Measurements from ENCODE around the gene CYP1B1. TPM values are rescaled to one million over a fixed set of nuclear protein-coding genes. Genes with fewer than 3 reads are reported as not detected.

The CYP1B1 gene
- total RNA-seq, 2 experiments from 2014 or later, result 4.2 to 16.0 TPM

GRCh38 chr2:38076710-38077430 lies 919 bp upstream of the CYP1B1 start:
- CTCF ChIA-PET, result interaction anchor here (0.7 to 2.1 kb wide), 12 partner anchors 10 to 198 kb away, joined by 3 to 9 read pairs (median 4); partner anchors contain the start of gene RMDN2
- peaks cover 5% of the 10 kb centered on the region for H3K36me3 Mint-ChIP-seq
- peaks cover 25% of the 10 kb centered on the region for H3K4me1 Mint-ChIP-seq
- DNase-seq (peak; percentile 80), ATAC-seq (peak; percentile 74)
- peak overlapping the region; percentile 76 for H3K27ac Mint-ChIP-seq
- H3K9me3 Mint-ChIP-seq (ENCODE audit: low read depth), result no peaks in the 10 kb centered on the region
- peaks cover 62% of the 10 kb centered on the region for H3K27me3 Mint-ChIP-seq
- H3K4me3 Mint-ChIP-seq, result peak overlapping the region; percentile 72

- Mint-ChIP-seq H3K4me3 (peak overlapping the region; percentile 72), H3K27ac (peak overlapping the region; percentile 76), H3K27me3 (peaks cover 67% of the 10 kb centered on the region), H3K36me3 (peaks cover 5% of the 10 kb centered on the region), H3K4me1 (peaks cover 25% of the 10 kb centered on the region), H3K9me3 (ENCODE audit: low read depth) (no peaks in the 10 kb centered on the region)
- CTCF ChIA-PET, result interaction anchor here (0.7 to 2.1 kb wide), 12 partner anchors 10 to 198 kb away, joined by 3 to 9 read pairs (median 4); partner anchors contain the start of gene RMDN2
- DNase-seq, result peak; percentile 73
- peak; percentile 71 for ATAC-seq
Observed at GRCh38 chr2:38076152-38076709, 280 bp upstream of the CYP1B1 start.

- H3K27me3 Mint-ChIP-seq, result peaks cover 70% of the 10 kb centered on the region
- DNase-seq, result no peak
- peaks cover 5% of the 10 kb centered on the region for H3K36me3 Mint-ChIP-seq
- peaks cover 25% of the 10 kb centered on the region for H3K4me1 Mint-ChIP-seq
- ATAC-seq, result no peak
- peak overlapping the region; percentile 58 for H3K4me3 Mint-ChIP-seq
- H3K27ac Mint-ChIP-seq, result no peak overlapping the region
- CTCF ChIA-PET, result no interaction called here
- H3K9me3 Mint-ChIP-seq (ENCODE audit: low read depth), result no peaks in the 10 kb centered on the region
Observed at GRCh38 chr2:38074764-38075506, 1.0 kb downstream of the CYP1B1 start.

- H3K27me3 Mint-ChIP-seq, result peaks cover 67% of the 10 kb centered on the region
- ATAC-seq (no peak), DNase-seq (no peak)
- H3K4me1 Mint-ChIP-seq, result peaks cover 25% of the 10 kb centered on the region
- CTCF ChIA-PET, result no interaction called here
- H3K27ac Mint-ChIP-seq, result peak overlapping the region; percentile 41
- H3K4me3 Mint-ChIP-seq, result peak overlapping the region; percentile 58
- H3K36me3 Mint-ChIP-seq, result peaks cover 5% of the 10 kb centered on the region
- no peaks in the 10 kb centered on the region for H3K9me3 Mint-ChIP-seq (ENCODE audit: low read depth)
Observed at GRCh38 chr2:38074058-38074763, 1.7 kb downstream of the CYP1B1 start.

GRCh38 chr2:38073211-38074057 lies 2.5 kb downstream of the CYP1B1 start:
- DNase-seq, result no peak
- peaks cover 61% of the 10 kb centered on the region for H3K27me3 Mint-ChIP-seq
- peaks cover 5% of the 10 kb centered on the region for H3K36me3 Mint-ChIP-seq
- ATAC-seq, result no peak
- peak overlapping the region; percentile 41 for H3K27ac Mint-ChIP-seq
- peak overlapping the region; percentile 58 for H3K4me3 Mint-ChIP-seq
- CTCF ChIA-PET, result no interaction called here
- peaks cover 25% of the 10 kb centered on the region for H3K4me1 Mint-ChIP-seq
- H3K9me3 Mint-ChIP-seq (ENCODE audit: low read depth), result no peaks in the 10 kb centered on the region

DNA sequence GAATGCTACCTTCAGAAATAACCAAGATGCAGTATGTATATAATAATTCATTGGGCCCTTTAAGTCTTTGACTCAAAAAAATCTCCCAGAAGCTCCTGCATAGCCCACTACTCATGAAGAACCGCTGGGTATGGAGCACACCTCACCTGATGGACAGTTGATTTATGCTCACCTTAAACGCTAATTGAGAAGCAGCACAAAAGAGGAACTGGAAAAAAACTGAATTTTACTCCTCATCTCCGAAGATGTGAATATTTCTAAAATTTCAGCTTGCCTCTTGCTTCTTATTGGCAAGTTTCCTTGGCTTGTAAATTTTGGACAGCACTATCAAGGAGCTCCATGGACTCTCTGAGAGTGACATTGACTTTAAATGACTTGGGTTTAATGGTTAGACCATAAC lies 5.5 kb downstream of the CYP1B1 start:
- peaks cover 4% of the 10 kb centered on the region for H3K36me3 Mint-ChIP-seq
- CTCF ChIA-PET, result no interaction called here
- H3K4me3 Mint-ChIP-seq, result no peak overlapping the region
- no peak for ATAC-seq
- H3K9me3 Mint-ChIP-seq (ENCODE audit: low read depth), result no peaks in the 10 kb centered on the region
- no peak overlapping the region for H3K27ac Mint-ChIP-seq
- DNase-seq, result no peak
- peaks cover 12% of the 10 kb centered on the region for H3K4me1 Mint-ChIP-seq
- H3K27me3 Mint-ChIP-seq, result peaks cover 54% of the 10 kb centered on the region

GRCh38 chr2:38068234-38068633 lies 7.7 kb downstream of the CYP1B1 start:
- CTCF ChIA-PET, result no interaction called here
- Mint-ChIP-seq H3K4me1 (no peaks in the 10 kb centered on the region), H3K9me3 (ENCODE audit: low read depth) (no peaks in the 10 kb centered on the region), H3K4me3 (no peak overlapping the region), H3K27me3 (peaks cover 40% of the 10 kb centered on the region), H3K36me3 (no peaks in the 10 kb centered on the region), H3K27ac (no peak overlapping the region)
- no peak for DNase-seq
- ATAC-seq, result no peak

- CTCF ChIA-PET, result no interaction called here
- no peaks in the 10 kb centered on the region for H3K9me3 Mint-ChIP-seq (ENCODE audit: low read depth)
- H3K4me1 Mint-ChIP-seq, result no peaks in the 10 kb centered on the region
- ATAC-seq (no peak), DNase-seq (no peak)
- H3K27me3 Mint-ChIP-seq, result peaks cover 28% of the 10 kb centered on the region
- no peak overlapping the region for H3K27ac Mint-ChIP-seq
- no peaks in the 10 kb centered on the region for H3K36me3 Mint-ChIP-seq
- H3K4me3 Mint-ChIP-seq, result no peak overlapping the region
Observed at GRCh38 chr2:38066421-38067115, 9.4 kb downstream of the CYP1B1 start.

DNA sequence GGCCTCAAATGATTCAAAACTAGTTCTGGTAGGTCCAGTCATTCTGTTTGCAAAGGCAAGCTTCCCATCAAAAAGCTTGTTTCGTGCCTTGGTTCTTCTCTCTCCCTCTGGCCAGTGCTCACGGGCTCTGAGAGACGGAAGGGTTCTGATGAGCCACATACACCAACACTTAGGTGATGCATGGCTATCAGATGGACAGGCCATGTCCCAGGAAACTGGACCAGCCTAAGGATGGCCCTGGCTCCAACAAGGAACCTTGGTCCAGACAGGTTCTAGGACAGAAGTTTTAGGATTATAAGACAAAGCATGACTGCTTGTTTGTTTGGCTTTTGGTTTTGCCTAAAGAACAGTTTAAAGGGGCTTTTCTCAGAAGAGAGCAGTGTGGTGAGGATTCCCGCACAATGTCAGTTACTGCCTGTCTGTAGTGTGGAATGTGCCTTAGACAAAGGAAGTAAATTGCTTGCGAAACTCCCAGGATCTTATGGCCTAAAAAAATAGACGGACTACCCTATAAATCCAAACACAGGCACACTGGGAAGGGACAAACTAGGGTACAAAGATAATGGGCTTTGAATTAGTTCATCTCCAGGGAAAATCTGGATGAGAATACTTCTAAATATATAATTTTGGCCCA lies 10.3 kb downstream of the CYP1B1 start:
- Mint-ChIP-seq H3K27ac (no peak overlapping the region), H3K9me3 (ENCODE audit: low read depth) (no peaks in the 10 kb centered on the region), H3K27me3 (peaks cover 22% of the 10 kb centered on the region), H3K4me1 (no peaks in the 10 kb centered on the region), H3K36me3 (no peaks in the 10 kb centered on the region), H3K4me3 (no peak overlapping the region)
- no peak for DNase-seq
- ATAC-seq, result no peak
- CTCF ChIA-PET, result no interaction called here

- Mint-ChIP-seq H3K36me3 (no peaks in the 10 kb centered on the region), H3K9me3 (ENCODE audit: low read depth) (no peaks in the 10 kb centered on the region), H3K4me1 (no peaks in the 10 kb centered on the region), H3K27me3 (peaks cover 17% of the 10 kb centered on the region), H3K27ac (no peak overlapping the region), H3K4me3 (no peak overlapping the region)
- ATAC-seq, result no peak
- CTCF ChIA-PET, result no interaction called here
- DNase-seq, result no peak
Observed at GRCh38 chr2:38064801-38065501, 11.0 kb downstream of the CYP1B1 start.

- H3K36me3 Mint-ChIP-seq, result no peaks in the 10 kb centered on the region
- H3K9me3 Mint-ChIP-seq (ENCODE audit: low read depth), result no peaks in the 10 kb centered on the region
- CTCF ChIA-PET, result no interaction called here
- no peaks in the 10 kb centered on the region for H3K4me1 Mint-ChIP-seq
- no peak overlapping the region for H3K27ac Mint-ChIP-seq
- DNase-seq (no peak), ATAC-seq (no peak)
- no peak overlapping the region for H3K4me3 Mint-ChIP-seq
- peaks cover 15% of the 10 kb centered on the region for H3K27me3 Mint-ChIP-seq
Observed at GRCh38 chr2:38060236-38061018, 15.5 kb downstream of the CYP1B1 start.
